Ishikawa (cell line): Measurements from ENCODE around the gene ZBTB44.

Source experiments
- CEBPB ChIP-seq: IDR thresholded peaks from 2 replicates; pipeline ENCODE4 v1.6.1; 2012
- EP300 ChIP-seq: IDR thresholded peaks from 2 replicates; pipeline ENCODE4 v1.6.1; 2012; ENCODE audit warnings: borderline replicate concordance
- NFIC ChIP-seq: IDR thresholded peaks from 2 replicates; pipeline ENCODE4 v1.6.1; 2012
- RAD21 ChIP-seq: IDR thresholded peaks from 2 replicates; pipeline ENCODE4 v1.6.1; 2012; ENCODE audit warnings: low read depth
- TAF1 ChIP-seq: IDR thresholded peaks from 2 replicates; pipeline ENCODE4 v1.6.1; 2012; ENCODE audit warnings: low read depth, mild to moderate bottlenecking
- YY1 ChIP-seq: IDR thresholded peaks from 2 replicates; pipeline ENCODE4 v1.6.1; 2012; ENCODE audit warnings: low read depth
- ZBTB7A ChIP-seq: IDR thresholded peaks from 2 replicates; pipeline ENCODE4 v1.6.1; 2012; ENCODE audit warnings: low read depth
- TF ChIP-seq, protein P1 (sequence below): IDR thresholded peaks from 2 replicates; pipeline ENCODE4 v1.6.1; 2012
- TF ChIP-seq, protein P2 (sequence below): IDR thresholded peaks from 2 replicates; pipeline ENCODE4 v1.6.1; 2012
- TF ChIP-seq, protein P3 (sequence below): IDR thresholded peaks from 2 replicates; pipeline ENCODE4 v1.6.1; 2012; ENCODE audit warnings: low read depth, mild to moderate bottlenecking

DNA sequence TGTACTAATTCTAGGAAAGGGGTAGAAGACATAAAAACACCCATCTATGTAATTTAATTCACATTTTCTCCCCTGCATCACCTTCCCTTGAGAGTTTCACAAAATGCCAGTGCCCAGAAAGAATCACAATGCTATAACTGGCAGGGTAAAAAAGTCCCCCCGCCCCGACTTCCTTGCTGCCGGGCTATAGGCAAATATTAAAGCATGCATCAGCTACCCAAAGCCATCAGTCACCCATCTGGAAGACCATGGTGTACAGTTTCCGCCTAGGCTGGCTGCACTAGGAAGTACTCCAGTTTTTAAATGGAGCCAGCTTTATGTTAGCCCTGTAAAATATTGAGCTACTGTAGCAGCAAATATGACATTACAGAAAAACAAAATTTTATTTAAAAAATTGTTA is 87.3 kb downstream of the ZBTB44 start:
- TF ChIP-seq, protein P1, sequence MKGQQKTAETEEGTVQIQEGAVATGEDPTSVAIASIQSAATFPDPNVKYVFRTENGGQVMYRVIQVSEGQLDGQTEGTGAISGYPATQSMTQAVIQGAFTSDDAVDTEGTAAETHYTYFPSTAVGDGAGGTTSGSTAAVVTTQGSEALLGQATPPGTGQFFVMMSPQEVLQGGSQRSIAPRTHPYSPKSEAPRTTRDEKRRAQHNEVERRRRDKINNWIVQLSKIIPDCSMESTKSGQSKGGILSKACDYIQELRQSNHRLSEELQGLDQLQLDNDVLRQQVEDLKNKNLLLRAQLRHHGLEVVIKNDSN = no peak
- TF ChIP-seq, protein P2, sequence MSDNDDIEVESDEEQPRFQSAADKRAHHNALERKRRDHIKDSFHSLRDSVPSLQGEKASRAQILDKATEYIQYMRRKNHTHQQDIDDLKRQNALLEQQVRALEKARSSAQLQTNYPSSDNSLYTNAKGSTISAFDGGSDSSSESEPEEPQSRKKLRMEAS = no peak
- TF ChIP-seq RAD21 (no peak), ZBTB7A (no peak), TAF1 (no peak), EP300 (no peak), CEBPB (no peak), NFIC (no peak), YY1 (no peak)
- TF ChIP-seq, protein P3, sequence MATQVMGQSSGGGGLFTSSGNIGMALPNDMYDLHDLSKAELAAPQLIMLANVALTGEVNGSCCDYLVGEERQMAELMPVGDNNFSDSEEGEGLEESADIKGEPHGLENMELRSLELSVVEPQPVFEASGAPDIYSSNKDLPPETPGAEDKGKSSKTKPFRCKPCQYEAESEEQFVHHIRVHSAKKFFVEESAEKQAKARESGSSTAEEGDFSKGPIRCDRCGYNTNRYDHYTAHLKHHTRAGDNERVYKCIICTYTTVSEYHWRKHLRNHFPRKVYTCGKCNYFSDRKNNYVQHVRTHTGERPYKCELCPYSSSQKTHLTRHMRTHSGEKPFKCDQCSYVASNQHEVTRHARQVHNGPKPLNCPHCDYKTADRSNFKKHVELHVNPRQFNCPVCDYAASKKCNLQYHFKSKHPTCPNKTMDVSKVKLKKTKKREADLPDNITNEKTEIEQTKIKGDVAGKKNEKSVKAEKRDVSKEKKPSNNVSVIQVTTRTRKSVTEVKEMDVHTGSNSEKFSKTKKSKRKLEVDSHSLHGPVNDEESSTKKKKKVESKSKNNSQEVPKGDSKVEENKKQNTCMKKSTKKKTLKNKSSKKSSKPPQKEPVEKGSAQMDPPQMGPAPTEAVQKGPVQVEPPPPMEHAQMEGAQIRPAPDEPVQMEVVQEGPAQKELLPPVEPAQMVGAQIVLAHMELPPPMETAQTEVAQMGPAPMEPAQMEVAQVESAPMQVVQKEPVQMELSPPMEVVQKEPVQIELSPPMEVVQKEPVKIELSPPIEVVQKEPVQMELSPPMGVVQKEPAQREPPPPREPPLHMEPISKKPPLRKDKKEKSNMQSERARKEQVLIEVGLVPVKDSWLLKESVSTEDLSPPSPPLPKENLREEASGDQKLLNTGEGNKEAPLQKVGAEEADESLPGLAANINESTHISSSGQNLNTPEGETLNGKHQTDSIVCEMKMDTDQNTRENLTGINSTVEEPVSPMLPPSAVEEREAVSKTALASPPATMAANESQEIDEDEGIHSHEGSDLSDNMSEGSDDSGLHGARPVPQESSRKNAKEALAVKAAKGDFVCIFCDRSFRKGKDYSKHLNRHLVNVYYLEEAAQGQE = no peak
